Measurements from ENCODE around the gene SAMD1.

The SAMD1 gene

GRCh38 chr19:14112809-14113385 lies 22.3 kb upstream of the SAMD1 start:
- DNase-seq = no peak

- DNase-seq = no peak
Observed at GRCh38 chr19:14112051-14112808, 21.7 kb upstream of the SAMD1 start.

GRCh38 chr19:14111486-14111885 lies 20.9 kb upstream of the SAMD1 start:
- DNase-seq = no peak

- no peak for DNase-seq
Observed at GRCh38 chr19:14110650-14111049, 20.1 kb upstream of the SAMD1 start.

- no peak for DNase-seq
Observed at GRCh38 chr19:14107581-14108461, 17.3 kb upstream of the SAMD1 start.

- no peak for DNase-seq
Observed at GRCh38 chr19:14106840-14107239, 16.3 kb upstream of the SAMD1 start.

GRCh38 chr19:14105680-14106079 lies 15.1 kb upstream of the SAMD1 start:
- no peak for DNase-seq

- no peak for DNase-seq
Observed at GRCh38 chr19:14103310-14103709, 12.8 kb upstream of the SAMD1 start.

GRCh38 chr19:14102756-14103155 lies 12.2 kb upstream of the SAMD1 start:
- no peak for DNase-seq

GRCh38 chr19:14102102-14102696 lies 11.6 kb upstream of the SAMD1 start:
- no peak for DNase-seq

- no peak for DNase-seq
Observed at GRCh38 chr19:14101003-14101545, 10.5 kb upstream of the SAMD1 start.

GRCh38 chr19:14097532-14098151 lies 7.1 kb upstream of the SAMD1 start:
- DNase-seq = no peak

GRCh38 chr19:14096272-14096992 lies 5.9 kb upstream of the SAMD1 start:
- no peak for DNase-seq

GRCh38 chr19:14094854-14095253 lies 4.3 kb upstream of the SAMD1 start:
- no peak for DNase-seq

- DNase-seq = no peak
Observed at GRCh38 chr19:14093117-14093823, 2.7 kb upstream of the SAMD1 start.

GRCh38 chr19:14091813-14092462 lies 1.4 kb upstream of the SAMD1 start:
- no peak for DNase-seq

GRCh38 chr19:14091081-14091812 lies 696 bp upstream of the SAMD1 start:
- peak; percentile 17 to 52 for DNase-seq

- peak in 1 of 2 experiments; percentile 61 for DNase-seq
Observed at GRCh38 chr19:14089662-14090508, 666 bp downstream of the SAMD1 start.

GRCh38 chr19:14089412-14089661 lies 1.2 kb downstream of the SAMD1 start:
- peak in 1 of 2 experiments; percentile 21 for DNase-seq

Measured in NCI-H526 (cell line).